AG09309 (cell line): ENCODE results near the gene HBE1.

Experiments
- DNase-seq: peaks from one replicate; pipeline ENCODE4 v3.0.0-alpha.2; 2010; ENCODE audit warnings: low read depth
- H3K4me3 ChIP-seq: 2 replicates; pipeline ENCODE4 v1.5.1; 2011; ENCODE audit warnings: mild to moderate bottlenecking, low read depth, low read length, moderate library complexity; ENCODE audit not compliant: control insufficient read depth
- CTCF ChIP-seq: IDR thresholded peaks from 2 replicates; pipeline ENCODE4 v1.5.1; 2011; ENCODE audit warnings: mild to moderate bottlenecking, low read depth, low read length, inconsistent platforms; ENCODE audit not compliant: insufficient read depth, control insufficient read depth; ENCODE audit errors: missing control alignments

Gene HBE1

GRCh38 chr11:5280582-5281102 lies 10.9 kb upstream of the HBE1 start:
- no peak for TF ChIP-seq CTCF
- no peak overlapping the region for H3K4me3 ChIP-seq
- DNase-seq = peak; percentile 94

- no peak for DNase-seq
- no peak for TF ChIP-seq CTCF
- no peak overlapping the region for H3K4me3 ChIP-seq
Observed at GRCh38 chr11:5279471-5280090, 9.8 kb upstream of the HBE1 start.

- no peak for DNase-seq
- no peak for TF ChIP-seq CTCF
- H3K4me3 ChIP-seq = no peak overlapping the region
Observed at GRCh38 chr11:5277807-5278382, 8.2 kb upstream of the HBE1 start.

- H3K4me3 ChIP-seq = no peak overlapping the region
- TF ChIP-seq CTCF = no peak
- DNase-seq = no peak
Observed at GRCh38 chr11:5276697-5277096, 7.0 kb upstream of the HBE1 start.

GRCh38 chr11:5275369-5276110 lies 5.8 kb upstream of the HBE1 start:
- no peak for DNase-seq
- TF ChIP-seq CTCF = no peak
- H3K4me3 ChIP-seq = no peak overlapping the region

- no peak overlapping the region for H3K4me3 ChIP-seq
- DNase-seq = no peak
- no peak for TF ChIP-seq CTCF
Observed at GRCh38 chr11:5274395-5274794, 4.7 kb upstream of the HBE1 start.
